ENCODE measurements around the gene LEFTY1.
A peak's percentile ranks its signal among the peaks of the same experiment; 100 is the strongest.
"Not testable (repeated sequence)": the region's sequence is repeated elsewhere in the genome, so short reads cannot be mapped to it uniquely, and the experiment has no call there.

LEFTY1 gene, protein sequence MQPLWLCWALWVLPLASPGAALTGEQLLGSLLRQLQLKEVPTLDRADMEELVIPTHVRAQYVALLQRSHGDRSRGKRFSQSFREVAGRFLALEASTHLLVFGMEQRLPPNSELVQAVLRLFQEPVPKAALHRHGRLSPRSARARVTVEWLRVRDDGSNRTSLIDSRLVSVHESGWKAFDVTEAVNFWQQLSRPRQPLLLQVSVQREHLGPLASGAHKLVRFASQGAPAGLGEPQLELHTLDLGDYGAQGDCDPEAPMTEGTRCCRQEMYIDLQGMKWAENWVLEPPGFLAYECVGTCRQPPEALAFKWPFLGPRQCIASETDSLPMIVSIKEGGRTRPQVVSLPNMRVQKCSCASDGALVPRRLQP

DNA sequence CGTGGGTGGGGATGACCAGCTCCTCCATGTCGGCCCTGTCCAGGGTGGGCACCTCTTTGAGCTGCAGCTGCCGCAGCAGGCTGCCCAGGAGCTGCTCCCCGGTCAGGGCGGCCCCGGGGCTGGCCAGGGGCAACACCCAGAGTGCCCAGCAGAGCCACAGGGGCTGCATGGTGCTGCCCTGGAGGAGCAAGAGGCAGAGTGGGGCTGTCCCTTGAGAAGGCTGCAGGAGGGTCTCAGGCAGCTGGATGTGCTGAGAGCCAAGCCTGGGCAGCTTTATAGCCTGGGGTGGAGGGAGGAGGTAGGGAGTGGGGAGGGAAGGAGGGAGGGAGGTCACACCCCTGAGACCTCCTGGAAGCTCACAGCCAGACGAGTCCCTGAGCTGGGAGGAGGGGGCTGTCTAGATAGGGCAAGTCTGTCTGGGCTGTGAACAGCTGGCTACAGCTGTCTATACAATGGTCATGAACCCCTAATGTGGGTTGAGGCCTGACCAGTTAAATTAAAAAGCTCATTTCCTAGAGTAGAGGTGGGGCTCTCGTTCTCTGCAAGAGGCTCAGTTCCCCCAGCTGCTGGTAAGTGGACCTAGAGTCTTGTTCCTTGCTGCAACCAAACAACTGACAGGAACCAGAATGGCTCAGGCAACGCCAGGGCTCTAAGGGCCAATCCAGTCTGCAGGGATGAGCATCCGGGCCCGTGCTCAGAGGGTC is at the start of gene LEFTY1:
LEFTY1 (minus strand) TSS at position 249 of the 704 bp plus-strand sequence; CDS start at position 169, 80 bp downstream.
- no peak for DNase-seq (ENCODE audit: low read depth in 2 of 2)

DNA sequence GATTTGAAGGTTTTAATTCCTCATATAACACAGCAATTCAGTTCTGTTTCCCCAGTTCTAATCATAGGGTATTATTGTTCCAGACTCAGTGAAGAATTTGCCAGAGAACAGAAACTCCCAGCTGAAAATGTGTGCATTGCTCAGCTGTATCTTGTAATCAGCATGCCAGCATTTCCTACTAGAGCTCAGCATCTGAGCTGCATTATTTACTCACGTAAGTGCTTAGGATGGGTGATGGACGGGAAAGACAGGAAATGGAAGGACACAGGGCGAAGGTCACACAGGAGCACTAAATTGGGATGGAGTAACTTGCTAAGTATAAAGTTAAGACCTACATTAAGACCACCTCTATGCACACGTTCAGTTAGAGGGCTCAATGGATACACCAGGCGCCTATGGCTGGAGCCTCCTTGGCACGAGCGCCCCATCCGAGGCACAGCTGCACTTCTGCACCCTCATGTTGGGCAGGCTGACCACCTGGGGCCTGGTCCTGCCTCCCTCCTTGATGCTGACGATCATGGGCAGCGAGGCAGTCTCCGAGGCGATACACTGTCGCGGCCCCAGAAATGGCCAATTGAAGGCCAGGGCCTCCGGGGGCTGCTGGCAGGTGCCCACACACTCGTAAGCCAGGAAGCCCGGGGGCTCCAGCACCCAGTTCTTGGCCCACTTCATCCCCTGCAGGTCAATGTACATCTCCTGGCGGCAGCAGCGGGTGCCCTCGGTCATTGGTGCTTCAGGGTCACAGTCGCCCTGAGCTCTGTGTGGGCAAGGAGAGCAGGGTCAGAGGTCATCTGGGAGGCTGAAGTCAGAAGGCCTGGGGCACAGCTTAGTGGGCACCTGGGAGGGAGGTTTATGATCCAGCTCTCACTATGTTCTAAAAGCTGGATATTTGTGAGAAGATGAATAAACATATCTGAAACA is 48.4 kb upstream of the LEFTY1 start:
- no peak for DNase-seq (ENCODE audit: low read depth in 2 of 2)

DNA sequence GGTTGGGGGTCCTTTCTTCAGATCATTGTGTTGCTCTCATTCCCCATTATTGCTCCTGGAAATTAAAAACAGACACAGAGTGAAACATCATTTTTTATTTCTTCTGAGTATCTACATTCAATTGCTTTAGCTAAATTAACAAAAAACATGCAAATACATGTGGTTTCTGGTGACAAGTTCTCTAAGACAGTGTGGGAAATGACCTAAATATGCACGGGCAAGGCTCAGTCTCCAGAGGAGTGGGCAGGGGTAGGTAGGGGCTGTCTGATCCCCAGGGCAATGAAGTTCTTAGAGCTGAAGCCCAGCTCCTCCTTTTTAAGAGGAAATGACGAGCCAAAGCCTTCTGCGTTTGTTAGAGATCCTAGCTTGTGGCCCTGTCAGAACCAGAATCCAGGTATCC is 47.6 kb upstream of the LEFTY1 start:
- DNase-seq (ENCODE audit: low read depth in 2 of 2): no peak

DNA sequence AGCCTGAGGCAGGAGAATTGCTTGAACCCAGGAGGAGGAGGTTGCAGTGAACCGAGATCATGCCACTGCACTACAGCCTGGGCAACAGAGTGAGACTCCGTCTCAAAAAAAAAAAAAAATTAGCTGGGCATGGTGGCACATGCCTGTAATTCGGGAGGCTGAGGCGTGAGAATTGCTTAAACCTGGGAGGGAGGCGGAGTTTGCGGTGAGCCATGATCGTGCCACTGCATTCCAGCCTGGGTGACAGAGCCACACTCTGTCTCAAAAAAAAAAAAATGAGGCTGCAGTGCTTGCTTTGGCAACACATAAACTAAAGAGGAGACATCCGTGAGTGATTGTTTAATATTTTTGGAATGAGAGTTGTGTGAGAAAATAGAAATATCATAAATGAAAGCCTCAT is 47.1 kb upstream of the LEFTY1 start:
- DNase-seq (ENCODE audit: low read depth in 2 of 2): not testable (repeated sequence)

DNA sequence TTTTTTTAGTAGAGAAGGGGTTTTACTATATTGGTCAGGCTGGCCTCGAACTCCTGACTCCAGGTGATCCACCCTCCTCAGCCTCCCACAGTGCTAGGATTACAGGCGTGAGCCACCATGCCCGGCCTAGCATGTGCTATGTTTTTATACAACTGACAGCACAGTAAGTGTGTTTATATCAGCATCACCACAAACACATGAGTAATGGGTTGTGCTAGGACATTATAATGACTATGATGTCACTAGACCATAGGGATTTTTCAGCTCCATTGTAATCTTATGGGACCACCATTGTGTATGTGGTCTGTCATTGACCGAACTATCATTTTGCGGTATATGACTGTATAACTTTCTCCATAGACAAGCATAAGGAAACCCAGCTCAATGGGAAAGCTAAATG is 45.8 kb upstream of the LEFTY1 start:
- no peak for DNase-seq (ENCODE audit: low read depth in 2 of 2)

DNA sequence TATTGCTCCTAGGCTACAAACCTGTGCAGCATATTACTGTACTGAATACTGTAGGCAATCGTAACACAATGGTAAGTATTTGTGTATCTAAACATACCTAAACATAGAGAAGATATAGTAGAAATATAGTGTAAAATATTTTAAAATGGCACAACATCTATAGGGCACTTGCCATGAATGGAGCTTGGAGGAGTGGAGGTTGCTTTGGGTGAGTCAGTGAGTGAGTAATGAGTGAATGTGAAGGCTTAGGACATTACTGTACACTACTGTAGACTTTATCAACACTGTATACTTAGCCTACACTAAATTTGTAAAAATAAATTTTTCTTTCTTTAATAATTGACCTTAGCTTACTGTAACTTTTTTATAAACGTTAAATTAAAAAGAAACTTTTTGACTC is 44.1 kb upstream of the LEFTY1 start:
- no peak for DNase-seq (ENCODE audit: low read depth in 2 of 2)

DNA sequence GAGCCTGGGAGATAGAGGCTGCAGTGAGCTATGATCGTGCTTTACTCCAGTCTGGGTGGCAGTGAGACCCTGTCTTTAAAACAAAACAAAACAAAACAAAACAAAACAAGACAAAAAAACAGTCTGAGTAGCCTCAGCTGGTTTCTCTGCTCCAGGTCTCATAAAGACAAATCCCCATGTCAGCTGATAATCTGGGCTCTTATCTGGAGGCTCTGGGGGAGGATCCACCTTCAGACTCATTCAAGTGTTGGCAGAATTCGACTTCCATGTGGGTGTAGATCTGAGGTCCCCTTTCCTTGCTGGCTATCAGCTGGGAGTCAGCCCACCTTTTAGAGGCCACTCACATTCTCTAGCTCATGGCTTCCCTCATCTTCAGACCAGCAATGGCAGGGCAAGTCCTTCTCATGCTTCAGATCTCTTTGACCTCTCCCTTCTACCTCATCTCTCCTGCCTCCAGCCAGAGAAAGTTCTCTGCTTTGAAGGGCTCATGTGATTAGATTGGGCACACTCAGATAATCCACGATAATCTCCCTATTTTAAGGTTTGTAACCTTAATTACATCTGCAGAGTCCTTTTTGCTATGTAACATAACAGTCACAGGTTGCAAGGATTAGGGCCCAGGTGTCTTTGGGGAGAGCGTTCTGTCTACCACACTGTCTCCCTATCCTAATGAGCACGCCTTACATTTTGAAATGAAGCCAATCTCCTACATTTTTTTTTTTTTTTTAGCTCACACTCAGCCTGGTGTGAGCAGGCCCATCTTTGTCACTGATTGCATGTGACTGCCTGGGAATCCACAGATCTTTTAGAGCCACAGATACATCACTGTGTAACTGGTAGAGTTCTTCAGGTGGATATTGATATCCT is 42.6 kb upstream of the LEFTY1 start:
- no peak for DNase-seq (ENCODE audit: low read depth in 2 of 2)

DNA sequence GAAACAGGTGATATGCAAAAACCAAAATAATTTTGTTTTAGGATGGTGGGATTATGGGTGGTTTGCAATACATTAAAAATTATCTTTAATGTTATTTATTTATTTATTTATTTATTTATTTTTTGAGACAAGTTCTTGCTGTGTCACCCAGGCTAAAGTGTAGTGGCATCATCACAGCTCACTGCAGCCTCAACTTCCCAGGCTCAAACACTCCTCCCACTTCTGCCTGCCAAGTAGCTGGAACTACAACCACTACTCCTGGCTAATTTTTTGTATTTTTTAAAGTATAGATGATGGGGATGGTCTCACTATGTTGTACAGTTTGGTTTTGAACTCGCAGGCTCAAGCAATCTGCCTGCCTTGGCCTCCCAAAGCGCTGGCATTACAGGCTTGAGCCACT is 41.6 kb upstream of the LEFTY1 start:
- DNase-seq (ENCODE audit: low read depth in 2 of 2): no peak

DNA sequence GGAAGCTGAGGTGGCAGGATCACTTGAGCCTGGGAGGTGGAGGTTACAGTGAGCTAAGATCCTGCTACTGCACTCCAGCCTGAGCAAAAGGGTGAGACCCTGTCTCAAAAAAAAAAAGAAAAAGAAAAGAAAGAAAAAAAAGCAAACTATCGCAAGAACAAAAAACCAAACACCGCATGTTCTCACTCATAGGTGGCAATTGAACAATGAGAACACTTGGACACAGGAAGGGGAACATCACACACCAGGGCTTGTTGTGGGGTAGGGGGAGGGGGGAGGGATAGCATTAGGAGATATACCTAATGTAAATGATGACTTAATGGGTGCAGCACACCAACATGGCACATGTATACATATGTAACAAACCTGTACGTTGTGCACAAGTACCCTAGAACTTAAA is 40.5 kb upstream of the LEFTY1 start:
- not testable (repeated sequence) for DNase-seq (ENCODE audit: low read depth in 2 of 2)

DNA sequence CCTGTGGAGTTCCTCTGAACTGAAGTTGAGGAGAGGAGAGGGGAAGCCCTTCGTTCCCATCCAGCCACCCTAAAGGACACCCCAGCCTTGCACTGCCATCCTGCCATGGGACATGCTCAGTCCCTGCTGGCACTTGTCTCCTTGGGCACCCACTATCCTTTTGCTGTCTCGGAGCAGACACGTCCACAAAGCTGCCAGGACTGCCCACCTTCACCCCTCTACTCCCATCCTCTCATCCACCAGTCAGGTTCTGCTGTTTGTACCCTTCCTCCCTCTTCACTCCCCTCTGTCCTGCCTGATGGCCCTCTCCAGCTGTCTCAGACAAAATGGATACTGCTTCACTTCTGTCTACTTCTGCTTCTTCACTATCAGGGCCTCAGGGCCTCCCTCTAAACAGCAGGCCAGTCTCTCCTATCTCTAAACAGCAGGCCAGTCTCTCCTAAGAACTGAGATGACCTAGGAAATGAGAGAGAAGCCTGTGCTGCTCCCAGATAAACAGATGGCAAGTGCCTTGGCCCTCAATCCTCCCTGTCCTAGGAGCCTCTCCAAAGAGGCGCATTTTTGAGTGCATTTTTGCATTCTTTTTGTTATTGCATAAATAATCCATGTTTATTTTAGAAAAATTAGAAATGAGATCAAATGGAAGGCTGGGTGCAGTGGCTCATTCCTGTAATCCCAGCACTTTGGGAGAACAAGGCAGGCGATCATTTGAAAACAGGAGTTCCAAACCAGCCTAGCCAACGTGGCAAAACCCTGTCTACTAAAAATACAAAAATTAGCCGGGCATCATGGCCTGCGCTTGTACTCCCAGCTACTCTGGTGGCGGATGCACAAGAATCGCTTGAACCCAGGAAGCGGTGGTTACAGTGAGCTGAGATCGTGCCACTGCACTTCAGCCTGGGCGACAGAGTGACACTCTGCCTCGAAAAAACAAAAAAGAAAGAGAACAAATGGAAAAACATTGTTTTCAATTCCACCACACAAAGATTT is 39.5 kb upstream of the LEFTY1 start:
- DNase-seq (ENCODE audit: low read depth in 2 of 2): no peak

DNA sequence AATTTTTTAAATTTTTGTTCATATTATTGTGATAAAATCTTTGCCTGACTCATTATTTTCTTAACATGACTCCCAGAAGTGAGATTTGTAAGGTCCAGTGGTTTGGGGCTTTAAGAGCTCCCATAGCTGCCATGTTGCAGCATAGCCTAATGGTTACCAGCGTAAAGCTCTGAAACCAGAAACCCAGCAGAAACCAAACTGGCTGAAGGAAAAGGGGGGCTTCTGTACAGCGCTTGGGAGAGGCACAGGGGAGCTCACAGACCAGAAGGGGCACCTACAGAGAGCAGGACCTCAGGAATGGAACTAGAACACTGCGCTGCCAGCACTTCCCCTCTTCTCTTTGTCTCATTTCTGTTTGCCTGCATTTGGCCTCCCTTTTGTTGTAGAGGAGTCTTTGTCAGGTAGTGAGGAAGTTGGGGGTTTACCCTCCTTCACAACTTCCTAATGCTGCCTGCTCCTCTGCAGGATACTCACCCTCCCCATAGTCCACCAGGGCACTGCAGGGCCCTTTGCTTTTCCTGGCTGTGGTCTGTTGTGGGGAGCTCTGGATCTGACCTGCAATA is 37.7 kb upstream of the LEFTY1 start:
- no peak for DNase-seq (ENCODE audit: low read depth in 2 of 2)

DNA sequence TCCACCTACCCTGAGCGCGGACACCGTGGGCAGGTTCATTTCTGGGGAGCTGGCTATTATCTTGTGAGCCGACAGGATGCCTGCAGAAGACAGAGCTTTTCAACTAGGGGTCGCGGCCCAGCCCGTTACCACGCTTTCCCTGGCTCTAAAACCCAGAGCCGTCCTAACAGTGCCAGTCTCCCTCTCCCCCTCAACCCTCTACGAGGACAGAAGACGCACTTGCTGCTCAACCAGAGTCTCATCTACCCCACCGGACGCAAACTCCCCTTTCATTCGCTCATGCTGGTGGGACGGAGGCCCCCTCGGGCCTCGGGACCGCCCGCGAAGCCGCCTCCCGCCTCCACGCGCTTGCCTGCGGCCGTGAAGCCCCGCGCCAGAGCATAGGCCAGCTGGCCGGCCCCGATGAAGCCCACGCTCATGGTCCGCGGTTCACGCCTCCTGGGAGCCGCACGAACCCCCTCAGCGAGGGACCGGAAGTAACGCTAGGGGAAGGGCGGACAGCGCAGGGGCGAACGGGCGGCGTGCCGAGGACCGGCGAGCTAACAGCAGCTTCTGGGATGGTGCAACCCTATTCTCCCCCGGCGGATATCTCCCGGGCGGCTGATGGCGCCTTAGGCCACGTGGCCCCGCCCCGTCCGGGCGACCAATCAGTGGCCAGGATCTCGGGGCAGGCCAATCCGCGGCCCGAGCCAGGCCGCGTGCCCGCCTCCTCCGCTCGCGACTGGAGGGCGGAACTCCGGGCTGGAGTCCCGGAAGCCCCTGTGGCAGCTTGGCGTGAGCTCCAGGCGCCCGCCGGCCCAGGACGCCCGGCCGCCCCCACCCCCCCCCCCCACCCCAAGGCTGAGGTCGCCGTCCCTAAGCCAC is 35.0 kb upstream of the LEFTY1 start, which contains the start of gene PYCR2:
PYCR2 (minus strand) TSS at position 559 of the 864 bp plus-strand sequence; CDS start at position 419, 140 bp downstream.
- DNase-seq (ENCODE audit: low read depth in 2 of 2): peak; percentile 95 to 96

DNA sequence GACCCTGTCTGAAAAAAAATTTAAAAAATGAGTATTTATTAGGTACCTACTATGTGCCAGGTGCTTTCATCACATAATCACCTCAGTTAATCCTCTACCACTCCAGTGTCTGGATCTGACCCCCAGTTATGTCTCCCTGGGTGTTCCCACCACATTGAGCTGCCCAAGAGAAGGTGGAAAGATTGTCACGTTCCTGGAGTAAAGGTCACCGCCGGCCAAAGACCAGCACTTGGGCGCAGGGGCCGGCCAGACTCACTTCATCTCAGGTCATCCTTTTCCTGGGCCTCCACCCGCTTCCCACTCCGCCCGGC is 34.4 kb upstream of the LEFTY1 start:
- DNase-seq (ENCODE audit: low read depth in 2 of 2): no peak

DNA sequence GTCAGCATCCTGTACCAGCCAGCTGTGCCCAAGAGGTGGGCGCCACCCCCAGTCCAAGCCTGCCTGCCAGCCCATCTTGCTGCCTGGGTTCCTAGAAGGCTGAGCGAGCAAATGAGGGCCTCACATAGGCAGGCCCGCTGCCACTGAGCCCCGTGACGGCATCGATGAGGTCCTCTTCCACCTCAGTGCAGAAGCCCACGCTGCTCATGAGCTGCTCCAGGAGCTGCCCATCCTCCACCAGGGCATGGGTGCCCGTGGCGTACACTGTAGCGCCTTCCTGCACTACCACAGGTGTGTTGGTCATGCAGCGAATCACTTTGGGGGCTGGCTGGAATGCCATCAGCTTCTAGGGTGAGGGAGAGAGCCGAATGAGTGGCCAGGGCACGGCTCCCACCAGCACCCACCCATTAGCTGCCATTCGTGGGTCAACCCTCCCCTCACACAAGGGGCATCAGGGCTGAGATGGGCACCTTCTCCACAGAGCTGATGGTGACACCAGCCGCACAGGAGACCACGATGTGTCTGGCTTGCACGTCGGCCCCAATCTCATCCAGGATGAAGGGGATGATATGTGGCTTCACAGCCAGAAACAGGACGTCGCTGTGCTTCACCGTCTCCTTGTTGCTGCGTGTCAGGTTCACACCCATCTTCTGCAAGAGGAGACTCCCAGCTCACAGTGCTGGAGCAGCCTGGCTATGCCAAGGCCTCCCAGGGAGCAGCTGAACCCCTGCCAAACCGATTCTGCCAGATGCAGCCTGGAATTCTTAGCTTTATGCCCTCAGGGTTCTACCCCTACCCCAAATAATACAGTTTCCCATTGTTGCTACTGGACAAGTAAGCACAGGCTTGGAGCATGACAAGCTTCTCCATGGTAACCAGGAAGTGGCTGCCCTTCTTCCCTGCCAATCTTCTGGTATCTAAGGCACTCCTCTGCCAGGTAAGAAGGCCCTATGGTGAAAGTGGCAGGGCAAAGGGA is 33.1 kb upstream of the LEFTY1 start:
- DNase-seq (ENCODE audit: low read depth in 2 of 2): no peak

DNA sequence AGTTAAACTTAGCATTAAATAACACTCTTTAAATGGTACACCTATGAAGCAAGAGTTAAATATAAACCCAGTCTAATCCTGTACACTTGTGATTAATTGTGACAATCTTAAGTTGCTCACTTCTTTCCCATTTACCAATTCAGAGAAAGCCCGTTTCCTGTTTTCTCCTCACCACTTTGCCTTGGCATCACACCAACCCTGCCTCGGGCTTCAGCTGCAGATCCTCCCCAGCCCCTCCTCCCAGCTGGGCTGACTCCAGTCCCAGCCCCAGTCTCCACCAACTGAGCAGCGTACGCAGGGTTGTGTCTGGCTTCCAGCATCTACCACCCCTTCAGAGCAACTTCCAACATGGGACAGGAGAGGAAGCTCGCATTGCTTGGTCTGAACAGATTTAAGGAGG is 31.0 kb upstream of the LEFTY1 start:
- DNase-seq (ENCODE audit: low read depth in 2 of 2): no peak

DNA sequence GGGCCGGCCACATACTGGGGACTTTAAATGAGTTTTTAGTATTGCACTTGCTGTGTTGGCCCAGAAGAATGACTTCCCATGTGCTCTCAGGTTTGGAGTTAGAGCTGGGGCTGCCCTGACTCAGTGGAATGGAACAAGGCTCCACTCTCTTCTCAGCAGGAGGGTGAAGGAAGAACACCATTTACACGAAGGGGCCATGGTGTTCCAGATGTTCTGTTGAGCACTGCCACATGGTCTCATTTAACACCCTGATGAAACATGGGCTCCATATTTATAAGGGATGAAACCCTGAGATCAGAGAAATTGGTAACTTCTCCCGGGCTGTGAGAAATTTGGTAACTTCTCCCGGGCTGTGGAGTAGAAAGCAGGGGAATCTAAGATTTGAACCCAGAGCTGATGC is 29.3 kb upstream of the LEFTY1 start:
- DNase-seq (ENCODE audit: low read depth in 2 of 2): no peak

DNA sequence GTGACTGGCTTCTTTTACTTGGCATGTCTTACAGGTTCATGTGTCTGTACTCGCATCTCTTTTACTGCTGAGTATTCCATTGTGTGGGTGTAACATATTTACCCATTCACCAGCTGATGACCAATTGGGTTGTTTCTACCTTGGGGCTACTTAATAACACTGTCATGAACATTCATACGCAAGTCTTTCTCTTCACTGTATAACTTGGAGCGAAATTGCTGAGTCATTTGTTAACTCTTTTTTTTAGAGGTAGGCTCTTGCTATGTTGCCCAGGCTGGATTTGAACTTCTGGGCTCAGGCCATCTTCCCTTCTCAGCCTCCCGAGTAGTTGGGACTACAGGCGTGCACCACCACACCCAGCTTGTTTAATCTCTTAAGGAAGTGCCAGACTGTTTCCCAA is 28.6 kb upstream of the LEFTY1 start:
- DNase-seq (ENCODE audit: low read depth in 2 of 2): no peak

DNA sequence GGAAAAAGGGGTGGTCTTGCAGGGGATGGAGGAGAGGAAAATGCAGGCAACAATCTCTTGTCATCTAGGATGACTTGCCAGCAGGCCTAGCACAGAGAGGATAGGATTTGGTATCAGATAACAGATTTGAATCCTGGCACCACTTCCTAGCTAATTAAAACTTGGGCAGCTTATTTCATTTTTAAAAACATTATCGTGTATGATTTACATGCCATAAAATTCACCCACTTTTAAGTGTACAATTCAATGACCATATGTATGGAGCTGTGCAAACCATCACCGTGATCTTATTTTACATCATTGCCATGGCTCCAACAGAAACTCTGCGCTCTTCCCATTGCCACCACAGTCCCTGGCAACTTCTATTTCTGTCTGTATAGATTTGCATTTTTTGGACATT is 28.2 kb upstream of the LEFTY1 start:
- no peak for DNase-seq (ENCODE audit: low read depth in 2 of 2)

All from stimulated activated CD8-positive, alpha-beta memory T cell treated with anti-CD3 and anti-CD28 coated beads, Interleukin-15, amount 100 ng/mL, for 48 hours (primary cell).